CD14-positive monocyte (primary cell): ENCODE measurements around the gene TMEM141. TPM values are rescaled to one million over a fixed set of nuclear protein-coding genes. Genes with fewer than 3 reads are reported as not detected.
A peak's percentile ranks its signal among the peaks of the same experiment; 100 is the strongest.

Source experiments
- DNase-seq, 3 donors: peaks; one replicate each; pipeline ENCODE4 v3.0.0-alpha.2; 2011 to 2022
- H2AFZ ChIP-seq: 2 replicates; pipeline ENCODE4 v1.6.0; 2012; ENCODE audit warnings: mild to moderate bottlenecking, low read depth, low read length, inconsistent platforms; ENCODE audit not compliant: insufficient read depth, poor library complexity, severe bottlenecking
- H3K27ac ChIP-seq, 2 donors: 1 replicate in 1 of 2; 2 replicates in 1 of 2; pipeline ENCODE4 v1.5.1; 2012 to 2013; ENCODE audit warnings: low read length in 2 of 2, control low read depth in 1 of 2, inconsistent platforms in 1 of 2, low read depth in 1 of 2, mild to moderate bottlenecking in 1 of 2
- H3K27me3 ChIP-seq, 2 donors: one replicate each; pipeline versions ENCODE4 v1.6.0 to v1.6.1; 2011 to 2013; ENCODE audit warnings: low read length in 2 of 2; ENCODE audit not compliant: control insufficient read depth in 2 of 2, insufficient read depth in 2 of 2
- H3K36me3 ChIP-seq, 2 donors: replicated peaks in 1 of 2; 1 replicate in 1 of 2; 2 replicates in 1 of 2; pipeline versions ENCODE4 v1.5.1 to v1.6.1; 2012 to 2013; ENCODE audit warnings: low read length in 2 of 2, control low read depth in 1 of 2, inconsistent platforms in 1 of 2, mild to moderate bottlenecking in 1 of 2; ENCODE audit not compliant: insufficient read depth in 2 of 2, control insufficient read depth in 1 of 2
- H3K4me1 ChIP-seq, 2 donors: 1 replicate in 1 of 2; 2 replicates in 1 of 2; pipeline versions ENCODE4 v1.5.1 to v1.6.1; 2012 to 2013; ENCODE audit warnings: low read length in 2 of 2, control low read depth in 1 of 2, inconsistent platforms in 1 of 2, mild to moderate bottlenecking in 1 of 2, moderate library complexity in 1 of 2; ENCODE audit not compliant: insufficient read depth in 2 of 2, control insufficient read depth in 1 of 2
- H3K4me2 ChIP-seq: replicated peaks from 2 replicates; pipeline ENCODE3; 2012; ENCODE audit warnings: low read length, moderate library complexity, mild to moderate bottlenecking; ENCODE audit not compliant: poor library complexity, severe bottlenecking; ENCODE audit errors: extremely low read depth
- H3K4me3 ChIP-seq, 3 experiments: fragments of 200-600 bp in 1 of 3; sonication (generic) in 1 of 3; replicated peaks in 1 of 3; 1 replicate in 2 of 3; 2 replicates in 1 of 3; pipeline ENCODE4 v1.5.1; 2011 to 2013; ENCODE audit warnings: low read length in 3 of 3, mild to moderate bottlenecking in 3 of 3, control low read depth in 2 of 3, low read depth in 2 of 3, inconsistent platforms in 1 of 3, moderate library complexity in 1 of 3
- H3K79me2 ChIP-seq: 2 replicates; pipeline ENCODE4 v1.6.0; 2012; ENCODE audit warnings: mild to moderate bottlenecking, control low read depth, inconsistent platforms, low read length, moderate library complexity; ENCODE audit not compliant: insufficient read depth
- H3K9ac ChIP-seq: 2 replicates; pipeline ENCODE4 v1.6.0; 2017; ENCODE audit warnings: low read length, mild to moderate bottlenecking; ENCODE audit not compliant: insufficient read depth, poor library complexity, severe bottlenecking
- H3K9me3 ChIP-seq, 2 donors: replicated peaks in 1 of 2; 1 replicate in 1 of 2; 2 replicates in 1 of 2; pipeline versions ENCODE4 v1.5.1 to v1.6.1; 2012 to 2013; ENCODE audit warnings: low read length in 2 of 2, control low read depth in 1 of 2; ENCODE audit not compliant: control insufficient read depth in 1 of 2, insufficient read depth in 1 of 2
- H4K20me1 ChIP-seq: 2 replicates; pipeline ENCODE4 v1.6.0; 2012; ENCODE audit warnings: mild to moderate bottlenecking, low read length, control low read depth, moderate library complexity; ENCODE audit not compliant: insufficient read depth
- H3K27ac Mint-ChIP-seq, 7 donors: one replicate each; pipeline ENCODE4 v1.8.0; 2020; ENCODE audit warnings: mild to moderate bottlenecking in 7 of 7, mixed read lengths in 7 of 7, moderate library complexity in 6 of 7, inconsistent platforms in 2 of 7
- H3K27me3 Mint-ChIP-seq, 3 donors: one replicate each; pipeline ENCODE4 v1.8.0; 2021 to 2022; ENCODE audit warnings: low read depth in 3 of 3, mild to moderate bottlenecking in 3 of 3, mixed read lengths in 3 of 3, moderate library complexity in 3 of 3, inconsistent platforms in 1 of 3
- H3K36me3 Mint-ChIP-seq, 2 donors: one replicate each; pipeline ENCODE4 v1.8.0; 2020; ENCODE audit warnings: mixed read lengths in 2 of 2, inconsistent platforms in 1 of 2, mild to moderate bottlenecking in 1 of 2
- H3K4me1 Mint-ChIP-seq: one replicate; pipeline ENCODE4 v1.8.0; 2020; ENCODE audit warnings: mild to moderate bottlenecking, mixed read lengths
- H3K4me3 Mint-ChIP-seq, 2 donors: one replicate each; pipeline ENCODE4 v1.8.0; 2020; ENCODE audit warnings: mild to moderate bottlenecking in 2 of 2, mixed read lengths in 2 of 2, moderate library complexity in 1 of 2
- H3K9me3 Mint-ChIP-seq, 7 donors: one replicate each; pipeline ENCODE4 v1.8.0; 2020 to 2022; ENCODE audit warnings: mixed read lengths in 7 of 7, mild to moderate bottlenecking in 6 of 7, moderate library complexity in 6 of 7, inconsistent platforms in 2 of 7
- WGBS: methylation state at CpG from one replicate; pipeline ENCODE4 v1.1.5; 2013; ENCODE audit warnings: missing lambda C conversion rate; ENCODE audit not compliant: insufficient coverage; 5-methylcytosine and 5-hydroxymethylcytosine counted together
- intact Hi-C, 2 donors: fragments of 100-400 bp; cut with micrococcal nuclease; formaldehyde crosslinking; loops; one replicate each; pipeline versions ENCODE4 v1.15.0 to v1.15.1; 2023
- polyA plus RNA-seq, 3 donors: library from polyadenylated mRNA; depleted of rRNA in 1 of 3; unstranded in 2 of 3; stranded (reverse) in 1 of 3; fragments of 300-500 nt in 2 of 3; fragments of >200 nt in 1 of 3; fragmentation: Illumina TruSeq in 2 of 3; gene quantifications; 1 replicate in 2 of 3; 2 replicates in 1 of 3; pipeline ENCODE4 v1.2.3, GENCODE V29; 2012 to 2021
- TF ChIP-seq, protein P1 (sequence below): fragments of 200-600 bp; IDR thresholded peaks from one replicate; pipeline ENCODE4 v1.8.0; 2022; ENCODE audit warnings: antibody characterized with exemption, mild to moderate bottlenecking

Gene TMEM141
- polyA plus RNA-seq, 3 donors: 33.1 to 47.2 (median 39.2) TPM

DNA sequence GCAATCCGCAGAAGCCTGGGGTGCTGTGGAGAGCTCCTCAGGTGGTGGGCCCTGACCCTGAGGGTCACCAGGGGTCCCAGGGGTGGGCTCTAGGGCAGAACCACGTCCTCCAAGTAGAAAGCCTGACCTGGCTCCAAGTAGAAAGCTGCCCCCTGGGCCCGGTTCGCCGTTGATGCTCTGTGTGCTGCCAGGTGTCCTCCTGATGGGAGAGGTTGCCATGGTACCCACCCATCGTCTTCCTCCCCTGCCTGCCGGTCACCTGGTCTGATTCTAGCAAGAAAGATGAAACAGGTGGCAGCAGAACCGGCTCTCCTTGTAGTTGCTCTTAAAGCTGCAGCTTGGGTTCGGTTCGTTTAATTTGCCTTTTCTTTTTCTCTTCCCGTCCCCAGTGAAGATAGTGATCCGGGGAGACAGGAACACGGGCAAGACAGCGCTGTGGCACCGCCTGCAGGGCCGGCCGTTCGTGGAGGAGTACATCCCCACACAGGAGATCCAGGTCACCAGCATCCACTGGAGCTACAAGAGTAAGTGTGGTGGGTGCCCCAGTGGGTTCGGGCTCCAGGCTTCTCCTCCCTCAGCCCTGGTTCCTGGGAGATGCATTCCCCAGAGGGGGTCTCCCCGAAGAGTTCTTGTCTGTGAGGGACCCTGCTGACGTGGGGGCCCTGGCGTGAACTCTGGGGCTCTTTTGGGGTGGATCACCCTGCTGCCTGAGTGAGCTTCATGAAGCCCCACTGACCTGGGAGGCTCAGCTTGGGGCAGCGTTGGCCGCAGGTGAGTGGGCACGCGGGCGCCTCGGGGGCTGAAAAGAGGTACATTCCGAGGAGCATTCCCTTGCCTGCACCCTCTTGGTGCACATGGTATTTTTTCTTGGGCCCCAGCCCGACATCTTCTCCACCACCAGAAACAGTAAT is 32.2 kb downstream of the TMEM141 start:
- H3K4me1 ChIP-seq: peaks cover 6 to 15% of the 10 kb centered on the region in 2 donors
- Mint-ChIP-seq H3K27me3 (peaks cover 8 to 11% (median 10%) of the 10 kb centered on the region in 3 donors), H3K4me1 (peaks cover 9% of the 10 kb centered on the region), H3K36me3 (peaks cover 36 to 66% of the 10 kb centered on the region in 2 donors), H3K27ac (no peak overlapping the region), H3K9me3 (peaks cover 0 to 2% (median 0%) of the 10 kb centered on the region in 7 donors), H3K4me3 (no peak overlapping the region)
- no peak for DNase-seq
- no peak overlapping the region for H3K27ac ChIP-seq
- no peak overlapping the region for H3K4me2 ChIP-seq
- H2AFZ ChIP-seq: no peak overlapping the region
- peaks cover 0 to 7% of the 10 kb centered on the region in 2 donors for H3K27me3 ChIP-seq
- WGBS: 98% methylated on average over 20 of the region's 30 CpGs
- H3K79me2 ChIP-seq: peaks cover 3% of the 10 kb centered on the region
- peaks cover 40 to 54% of the 10 kb centered on the region in 2 donors for H3K36me3 ChIP-seq
- TF ChIP-seq, protein P1, sequence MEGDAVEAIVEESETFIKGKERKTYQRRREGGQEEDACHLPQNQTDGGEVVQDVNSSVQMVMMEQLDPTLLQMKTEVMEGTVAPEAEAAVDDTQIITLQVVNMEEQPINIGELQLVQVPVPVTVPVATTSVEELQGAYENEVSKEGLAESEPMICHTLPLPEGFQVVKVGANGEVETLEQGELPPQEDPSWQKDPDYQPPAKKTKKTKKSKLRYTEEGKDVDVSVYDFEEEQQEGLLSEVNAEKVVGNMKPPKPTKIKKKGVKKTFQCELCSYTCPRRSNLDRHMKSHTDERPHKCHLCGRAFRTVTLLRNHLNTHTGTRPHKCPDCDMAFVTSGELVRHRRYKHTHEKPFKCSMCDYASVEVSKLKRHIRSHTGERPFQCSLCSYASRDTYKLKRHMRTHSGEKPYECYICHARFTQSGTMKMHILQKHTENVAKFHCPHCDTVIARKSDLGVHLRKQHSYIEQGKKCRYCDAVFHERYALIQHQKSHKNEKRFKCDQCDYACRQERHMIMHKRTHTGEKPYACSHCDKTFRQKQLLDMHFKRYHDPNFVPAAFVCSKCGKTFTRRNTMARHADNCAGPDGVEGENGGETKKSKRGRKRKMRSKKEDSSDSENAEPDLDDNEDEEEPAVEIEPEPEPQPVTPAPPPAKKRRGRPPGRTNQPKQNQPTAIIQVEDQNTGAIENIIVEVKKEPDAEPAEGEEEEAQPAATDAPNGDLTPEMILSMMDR: no peak
- H3K9ac ChIP-seq: no peak overlapping the region
- H3K4me3 ChIP-seq: no peak overlapping the region
- intact Hi-C loops: no loop called here
- H4K20me1 ChIP-seq: peaks cover 50% of the 10 kb centered on the region
- H3K9me3 ChIP-seq: no peaks in the 10 kb centered on the region

GRCh38 chr9:136824496-136825225 is 33.5 kb downstream of the TMEM141 start:
- WGBS: 97% methylated on average over 10 of the region's 21 CpGs
- Mint-ChIP-seq H3K4me3 (no peak overlapping the region), H3K36me3 (peaks cover 43 to 76% of the 10 kb centered on the region in 2 donors), H3K9me3 (peaks cover 0 to 2% (median 0%) of the 10 kb centered on the region in 7 donors), H3K27ac (peak overlapping the region in 1 of 7 donors; percentile 25), H3K4me1 (peaks cover 9% of the 10 kb centered on the region), H3K27me3 (peaks cover 8 to 11% (median 10%) of the 10 kb centered on the region in 3 donors)
- H3K9ac ChIP-seq: no peak overlapping the region
- H3K79me2 ChIP-seq: peaks cover 3% of the 10 kb centered on the region
- peaks cover 6 to 15% of the 10 kb centered on the region in 2 donors for H3K4me1 ChIP-seq
- no peak for DNase-seq
- TF ChIP-seq, protein P1: no peak
- no peak overlapping the region for H3K4me3 ChIP-seq
- no peak overlapping the region for H3K4me2 ChIP-seq
- H3K9me3 ChIP-seq: no peaks in the 10 kb centered on the region
- H3K27ac ChIP-seq: no peak overlapping the region
- peaks cover 0 to 7% of the 10 kb centered on the region in 2 donors for H3K27me3 ChIP-seq
- peaks cover 53 to 67% of the 10 kb centered on the region in 2 donors for H3K36me3 ChIP-seq
- no peak overlapping the region for H2AFZ ChIP-seq
- peaks cover 44% of the 10 kb centered on the region for H4K20me1 ChIP-seq
- intact Hi-C loops: no loop called here
